ENCODE results near the gene TNFRSF14. TPM values are rescaled to one million over a fixed set of nuclear protein-coding genes. Genes with fewer than 3 reads are reported as not detected.

Gene TNFRSF14
- total and polyA plus RNA-seq, 9 of the 15 experiments (the other 6 are each of a cell fraction or from before 2014, with no cell fraction given) = 0.11 to 2.3 (median 0.68) TPM; not detected in 2

DNA sequence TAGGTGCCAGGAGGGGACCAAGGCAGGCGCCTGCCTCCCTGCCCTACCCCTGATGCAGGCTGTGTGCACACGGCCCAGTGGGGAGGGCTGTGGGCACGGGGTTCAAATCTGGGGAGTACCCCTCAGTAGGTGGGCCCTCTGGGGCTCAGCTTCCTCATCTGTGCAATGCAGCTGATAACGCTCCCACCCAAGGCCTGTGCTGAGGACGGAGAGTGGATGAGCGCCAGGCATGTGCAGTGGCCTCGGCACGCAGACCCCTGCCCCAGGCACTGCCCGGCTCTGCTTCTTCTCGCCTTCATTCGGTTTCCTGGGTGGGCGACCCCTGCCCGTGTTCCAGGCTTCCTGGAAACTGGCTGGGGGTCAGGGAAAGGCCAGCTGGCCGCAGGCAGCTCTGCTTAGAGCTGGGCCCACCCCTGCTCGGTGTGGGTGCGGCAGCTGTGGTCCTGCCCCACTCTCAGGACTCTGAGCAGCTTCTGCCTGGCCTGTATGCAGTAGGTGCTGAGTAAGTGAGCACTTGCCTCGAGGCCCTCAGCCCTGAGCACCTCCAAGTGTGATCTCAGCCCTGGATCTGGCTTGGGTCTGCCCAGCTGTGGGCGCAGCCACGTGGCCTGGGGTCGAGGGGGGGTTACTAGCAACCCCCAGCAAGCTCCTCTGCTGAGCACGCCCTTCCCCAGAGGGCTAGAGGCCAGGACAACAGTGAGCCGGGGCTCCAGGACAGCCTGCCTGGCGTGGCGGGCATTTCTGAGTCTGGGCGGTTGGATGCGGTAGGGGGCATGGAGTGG lies 11.9 kb upstream of the TNFRSF14 start (continued):
- TF ChIP-seq ELF1 (tag; IDR thresholded peaks at IDR 0.05) (no peak), ZNF124 (CRISPR knock-in tag; IDR thresholded peaks at IDR 0.05) (no peak), RHOXF2B (CRISPR knock-in tag; conservative IDR thresholded peaks at IDR 0.05) (no peak), ARHGAP35 (IDR thresholded peaks at IDR 0.05; ENCODE audit: partially characterized antibody) (no peak), NR3C1 (CRISPR knock-in tag; IDR thresholded peaks at IDR 0.05) (no peak), MEF2A (IDR thresholded peaks at IDR 0.05; ENCODE audit: control insufficient read depth, low read depth, low read length) (no peak), L3MBTL2 (IDR thresholded peaks at IDR 0.05) (peak; percentile 86), FOXK1 (CRISPR knock-in tag; IDR thresholded peaks at IDR 0.05; ENCODE audit: borderline replicate concordance) (no peak), ZFP30 (CRISPR knock-in tag; IDR thresholded peaks at IDR 0.05; ENCODE audit: borderline replicate concordance) (no peak), BCOR (IDR thresholded peaks at IDR 0.05) (no peak), MXI1 (IDR thresholded peaks at IDR 0.05; ENCODE audit: low read depth, low read length) (no peak), SMARCA5 (IDR thresholded peaks at IDR 0.05) (no peak), CBFA2T3 (IDR thresholded peaks at IDR 0.05) (peak; percentile 51; the same call in 1 of the 2 replicates), HNRNPUL1 (IDR thresholded peaks at IDR 0.05; ENCODE audit: low read length) (no peak), BRD4 (IDR thresholded peaks at IDR 0.05) (no peak), ZNF778 (CRISPR knock-in tag; IDR thresholded peaks at IDR 0.05) (no peak), ESRRA (IDR thresholded peaks at IDR 0.05; ENCODE audit: borderline replicate concordance, low read depth) (no peak), DDX20 (tag; IDR thresholded peaks at IDR 0.05; ENCODE audit: low read depth) (no peak)
- TF ChIP-seq, protein P1, sequence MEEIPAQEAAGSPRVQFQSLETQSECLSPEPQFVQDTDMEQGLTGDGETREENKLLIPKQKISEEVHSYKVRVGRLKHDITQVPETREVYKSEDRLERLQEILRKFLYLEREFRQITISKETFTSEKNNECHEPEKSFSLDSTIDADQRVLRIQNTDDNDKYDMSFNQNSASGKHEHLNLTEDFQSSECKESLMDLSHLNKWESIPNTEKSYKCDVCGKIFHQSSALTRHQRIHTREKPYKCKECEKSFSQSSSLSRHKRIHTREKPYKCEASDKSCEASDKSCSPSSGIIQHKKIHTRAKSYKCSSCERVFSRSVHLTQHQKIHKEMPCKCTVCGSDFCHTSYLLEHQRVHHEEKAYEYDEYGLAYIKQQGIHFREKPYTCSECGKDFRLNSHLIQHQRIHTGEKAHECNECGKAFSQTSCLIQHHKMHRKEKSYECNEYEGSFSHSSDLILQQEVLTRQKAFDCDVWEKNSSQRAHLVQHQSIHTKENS (CRISPR knock-in tag; IDR thresholded peaks at IDR 0.05) = no peak
- TF ChIP-seq, protein P2, sequence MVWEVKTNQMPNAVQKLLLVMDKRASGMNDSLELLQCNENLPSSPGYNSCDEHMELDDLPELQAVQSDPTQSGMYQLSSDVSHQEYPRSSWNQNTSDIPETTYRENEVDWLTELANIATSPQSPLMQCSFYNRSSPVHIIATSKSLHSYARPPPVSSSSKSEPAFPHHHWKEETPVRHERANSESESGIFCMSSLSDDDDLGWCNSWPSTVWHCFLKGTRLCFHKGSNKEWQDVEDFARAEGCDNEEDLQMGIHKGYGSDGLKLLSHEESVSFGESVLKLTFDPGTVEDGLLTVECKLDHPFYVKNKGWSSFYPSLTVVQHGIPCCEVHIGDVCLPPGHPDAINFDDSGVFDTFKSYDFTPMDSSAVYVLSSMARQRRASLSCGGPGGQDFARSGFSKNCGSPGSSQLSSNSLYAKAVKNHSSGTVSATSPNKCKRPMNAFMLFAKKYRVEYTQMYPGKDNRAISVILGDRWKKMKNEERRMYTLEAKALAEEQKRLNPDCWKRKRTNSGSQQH (CRISPR knock-in tag; IDR thresholded peaks at IDR 0.05) = no peak
- TF ChIP-seq, protein P3, sequence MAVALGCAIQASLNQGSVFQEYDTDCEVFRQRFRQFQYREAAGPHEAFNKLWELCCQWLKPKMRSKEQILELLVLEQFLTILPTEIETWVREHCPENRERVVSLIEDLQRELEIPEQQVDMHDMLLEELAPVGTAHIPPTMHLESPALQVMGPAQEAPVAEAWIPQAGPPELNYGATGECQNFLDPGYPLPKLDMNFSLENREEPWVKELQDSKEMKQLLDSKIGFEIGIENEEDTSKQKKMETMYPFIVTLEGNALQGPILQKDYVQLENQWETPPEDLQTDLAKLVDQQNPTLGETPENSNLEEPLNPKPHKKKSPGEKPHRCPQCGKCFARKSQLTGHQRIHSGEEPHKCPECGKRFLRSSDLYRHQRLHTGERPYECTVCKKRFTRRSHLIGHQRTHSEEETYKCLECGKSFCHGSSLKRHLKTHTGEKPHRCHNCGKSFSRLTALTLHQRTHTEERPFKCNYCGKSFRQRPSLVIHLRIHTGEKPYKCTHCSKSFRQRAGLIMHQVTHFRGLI (CRISPR knock-in tag; IDR thresholded peaks at IDR 0.05) = no peak
- TF ChIP-seq, protein P4, sequence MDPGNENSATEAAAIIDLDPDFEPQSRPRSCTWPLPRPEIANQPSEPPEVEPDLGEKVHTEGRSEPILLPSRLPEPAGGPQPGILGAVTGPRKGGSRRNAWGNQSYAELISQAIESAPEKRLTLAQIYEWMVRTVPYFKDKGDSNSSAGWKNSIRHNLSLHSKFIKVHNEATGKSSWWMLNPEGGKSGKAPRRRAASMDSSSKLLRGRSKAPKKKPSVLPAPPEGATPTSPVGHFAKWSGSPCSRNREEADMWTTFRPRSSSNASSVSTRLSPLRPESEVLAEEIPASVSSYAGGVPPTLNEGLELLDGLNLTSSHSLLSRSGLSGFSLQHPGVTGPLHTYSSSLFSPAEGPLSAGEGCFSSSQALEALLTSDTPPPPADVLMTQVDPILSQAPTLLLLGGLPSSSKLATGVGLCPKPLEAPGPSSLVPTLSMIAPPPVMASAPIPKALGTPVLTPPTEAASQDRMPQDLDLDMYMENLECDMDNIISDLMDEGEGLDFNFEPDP (CRISPR knock-in tag; IDR thresholded peaks at IDR 0.05) = 0 out of 2 replicates have a peak, but pooled peaks have one; percentile 29
- TF ChIP-seq, protein P5, sequence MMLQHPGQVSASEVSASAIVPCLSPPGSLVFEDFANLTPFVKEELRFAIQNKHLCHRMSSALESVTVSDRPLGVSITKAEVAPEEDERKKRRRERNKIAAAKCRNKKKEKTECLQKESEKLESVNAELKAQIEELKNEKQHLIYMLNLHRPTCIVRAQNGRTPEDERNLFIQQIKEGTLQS (IDR thresholded peaks at IDR 0.05) = no peak
- TF ChIP-seq, protein P5 (CRISPR knock-in tag; conservative IDR thresholded peaks at IDR 0.05) = no peak
